GM12878 (cell line): Measurements from ENCODE around the gene AMER2. TPM values are rescaled to one million over a fixed set of nuclear protein-coding genes. Genes with fewer than 3 reads are reported as not detected.

Source experiments
- ATAC-seq: fragments of 200-7000 bp; cut with Tn5 transposase; 3 replicates; pipeline ENCODE4 v1.9.1; 2020; ENCODE audit warnings: mild to moderate bottlenecking, moderate library complexity
- BruUV-seq: library from RNA; stranded (reverse); fragments of 400-500 nt; replicated peaks from 2 replicates; lab custom pipeline; 2021; lab: Mats Ljungman, UMichigan
- CTCF ChIA-PET: fragments of 300-600 bp; sonication (Branson Sonifier 250); formaldehyde crosslinking; extraction: SDS; loops from one replicate; lab custom pipeline; 2021; ENCODE audit warnings: inconsistent platforms; lab: Yijun Ruan, JAX
- POLR2A ChIA-PET: fragments of 350-600 bp; formaldehyde crosslinking; extraction: SDS; loops from one replicate; lab custom pipeline; 2021; ENCODE audit warnings: inconsistent platforms; lab: Charles Lee
- RAD21 ChIA-PET: fragments of 300-600 bp; sonication (Branson Sonifier 250); formaldehyde crosslinking; loops from one replicate; lab custom pipeline; 2023; ENCODE audit warnings: antibody characterized with exemption; ENCODE audit not compliant: unreplicated experiment; lab: Charles Lee
- SMC1A ChIA-PET: fragments of 300-600 bp; sonication (Branson Sonifier 250); formaldehyde crosslinking; loops from one replicate; lab custom pipeline; 2023; ENCODE audit not compliant: unreplicated experiment, uncharacterized antibody; lab: Charles Lee
- DNase-seq: peaks from one replicate; pipeline ENCODE4 v3.0.0-alpha.2; 2011; ENCODE audit warnings: low read depth, low spot score
- FAIRE-seq: peaks from 3 replicates; lab custom pipeline; 2011; peaks lifted over from hg19 to GRCh38; lab: Jason Lieb, UNC
- H2AFZ ChIP-seq: 2 replicates; pipeline ENCODE4 v1.6.0; 2011; ENCODE audit warnings: low read depth, low read length, control low read depth; ENCODE audit not compliant: control insufficient read depth
- H3K27ac ChIP-seq: 2 replicates; pipeline ENCODE4 v1.5.1; 2011; ENCODE audit warnings: control low read depth; ENCODE audit not compliant: control insufficient read depth, insufficient read depth
- H3K27me3 ChIP-seq, 2 experiments: replicated peaks in 1 of 2; 2 replicates each; pipeline versions ENCODE4 v1.6.0 to v1.6.1; 2011; ENCODE audit warnings: low read length in 1 of 2; ENCODE audit not compliant: control insufficient read depth in 2 of 2, insufficient read depth in 2 of 2
- H3K36me3 ChIP-seq, 2 experiments: 2 replicates each; pipeline ENCODE4 v1.5.1; 2011; ENCODE audit warnings: low read length in 1 of 2; ENCODE audit not compliant: control insufficient read depth in 2 of 2, insufficient read depth in 2 of 2
- H3K4me1 ChIP-seq: 2 replicates; pipeline ENCODE4 v1.6.1; 2011; ENCODE audit warnings: mild to moderate bottlenecking, low read length, moderate library complexity, mixed read lengths; ENCODE audit not compliant: control insufficient read depth, insufficient read depth
- H3K4me2 ChIP-seq: 2 replicates; pipeline ENCODE4 v1.6.0; 2011; ENCODE audit warnings: control low read depth; ENCODE audit not compliant: control insufficient read depth, insufficient read depth
- H3K4me3 ChIP-seq: fragments of 200-600 bp; sonication (generic); 2 replicates; pipeline ENCODE4 v1.5.1; 2016
- H3K79me2 ChIP-seq: 2 replicates; pipeline ENCODE4 v1.6.0; 2011; ENCODE audit warnings: low read length; ENCODE audit not compliant: control insufficient read depth, insufficient read depth
- H3K9ac ChIP-seq: 2 replicates; pipeline ENCODE4 v1.8.0; 2011; ENCODE audit warnings: low read length, control low read depth, mixed read lengths; ENCODE audit not compliant: control insufficient read depth, insufficient read depth
- H3K9me3 ChIP-seq: replicated peaks from 3 replicates; pipeline ENCODE4 v1.5.1; 2011; ENCODE audit warnings: mild to moderate bottlenecking, low read length; ENCODE audit not compliant: control insufficient read depth, insufficient read depth
- H4K20me1 ChIP-seq: 2 replicates; pipeline ENCODE4 v1.6.0; 2011; ENCODE audit not compliant: control insufficient read depth, insufficient read depth
- CHD2 ChIP-seq: IDR thresholded peaks from 2 replicates; pipeline ENCODE4 v1.6.1; 2011; ENCODE audit warnings: low read depth, low read length, improper control_type of control experiment, borderline replicate concordance
- MTA2 ChIP-seq: fragments of 450-650 bp; IDR thresholded peaks from 2 replicates; pipeline ENCODE4 v1.6.1; 2016; ENCODE audit warnings: low read depth, mild to moderate bottlenecking, moderate library complexity
- RFX5 ChIP-seq: IDR thresholded peaks from 2 replicates; pipeline ENCODE4 v1.6.1; 2011; ENCODE audit warnings: low read depth, low read length, improper control_type of control experiment
- WRNIP1 ChIP-seq: IDR thresholded peaks from 2 replicates; pipeline ENCODE4 v1.6.1; 2011; ENCODE audit warnings: low read depth, low read length, improper control_type of control experiment, borderline replicate concordance
- ZBTB11 ChIP-seq: fragments of 450-650 bp; formaldehyde crosslinking; IDR thresholded peaks from 2 replicates; pipeline ENCODE4 v1.5.0; 2022; ENCODE audit warnings: mild to moderate bottlenecking, missing genetic modification characterization
- ZBTB33 ChIP-seq: fragments of 450-650 bp; IDR thresholded peaks from 2 replicates; pipeline ENCODE4 v1.6.1; 2017; ENCODE audit warnings: mild to moderate bottlenecking
- WGBS: methylation state at CpG from one replicate; pipeline ENCODE4 v1.1.6; 2016; ENCODE audit warnings: low lambda C conversion rate; ENCODE audit not compliant: insufficient replicate concordance, insufficient coverage; ENCODE audit errors: missing lambda C conversion rate; 5-methylcytosine and 5-hydroxymethylcytosine counted together
- in situ Hi-C: fragments of 300-500 bp; cut with MboI; formaldehyde crosslinking; loops from 9 replicates; pipeline ENCODE4 v1.14.3; 2018; ENCODE audit warnings: mixed read lengths
- intact Hi-C: fragments of 100-400 bp; cut with micrococcal nuclease; formaldehyde crosslinking; loops from one replicate; pipeline ENCODE4 v1.14.2; 2022; ENCODE audit not compliant: unreplicated experiment
- polyA plus RNA-seq, 11 experiments: library from polyadenylated mRNA; depleted of rRNA in 4 of 11; unstranded in 6 of 11; stranded (reverse) in 5 of 11; fragments of >200 nt; fragmentation: Nextera tagmentation in 4 of 11; fragmentation: Illumina TruSeq in 1 of 11; extraction: Ambion mirVana in 4 of 11; extraction: Trizol in 1 of 11; gene quantifications; 1 replicate in 1 of 11; 2 replicates in 10 of 11; pipeline versions ENCODE4 v1.2.1 to v1.2.3, GENCODE V29; 2011 to 2016; ENCODE audit warnings: inconsistent platforms in 2 of 11, missing spikeins in 2 of 11, low read depth in 1 of 11
- total RNA-seq, 4 experiments: library from RNA; depleted of rRNA in 3 of 4; stranded (reverse); fragments of >200 nt in 3 of 4; fragmentation: Illumina TruSeq in 1 of 4; extraction: Trizol in 1 of 4; gene quantifications; 2 replicates each; pipeline versions ENCODE4 v1.2.1 to v1.2.3, GENCODE V29; 2013 to 2021

Gene AMER2
- total and polyA plus RNA-seq, 10 of the 15 experiments (the other 5 are each of a cell fraction or from before 2014, with no cell fraction given): 0.01 to 0.34 (median 0.21) TPM

- ATAC-seq (no peak), FAIRE-seq (no peak), DNase-seq (no peak)
- Histone ChIP-seq H3K79me2 (no peaks in the 10 kb centered on the region), H3K27me3 (no peaks in the 10 kb centered on the region), H3K4me3 (no peak overlapping the region), H3K9me3 (no peaks in the 10 kb centered on the region; the same call in 2 of the 3 replicates), H3K4me1 (peaks cover 13% of the 10 kb centered on the region), H4K20me1 (no peaks in the 10 kb centered on the region), H3K36me3 (no peaks in the 10 kb centered on the region), H3K27ac (no peak overlapping the region), H3K4me2 (no peak overlapping the region), H2AFZ (no peak overlapping the region), H3K9ac (no peak overlapping the region)
- CTCF ChIA-PET: no interaction called here
- BruUV-seq: no TSS peak
- RAD21 ChIA-PET: no interaction called here
- no peak for TF ChIP-seq MTA2
- no peak for TF ChIP-seq WRNIP1
- no peak for TF ChIP-seq ZBTB11 (CRISPR knock-in tag)
- no peak for TF ChIP-seq CHD2
- no peak for TF ChIP-seq ZBTB33
- TF ChIP-seq RFX5: no peak
- SMC1A ChIA-PET: no interaction called here
- POLR2A ChIA-PET: no interaction called here
- in situ Hi-C loops (no loop called here), intact Hi-C loops (no loop called here)
- 72% methylated on average over 5 of the region's 5 CpGs for WGBS
These were observed 15.5 kb upstream of the AMER2 start for GRCh38 chr13:25187596-25187995.
